Measurements from ENCODE around the gene IL18R1. TPM values are rescaled to one million over a fixed set of nuclear protein-coding genes. Genes with fewer than 3 reads are reported as not detected.
A peak's percentile ranks its signal among the peaks of the same experiment; 100 is the strongest.

Gene IL18R1
- total RNA-seq, 1 donor from 2014 or later = 1.4 TPM

- DNase-seq = peak; percentile 3
These were observed 36.0 kb downstream of the IL18R1 start for GRCh38 chr2:102391565-102391964.

- no peak for DNase-seq
These were observed 36.5 kb downstream of the IL18R1 start for GRCh38 chr2:102392096-102392495.

- no peak for DNase-seq
These were observed 37.3 kb downstream of the IL18R1 start for GRCh38 chr2:102392942-102393341.

- DNase-seq = no peak
These were observed 40.4 kb downstream of the IL18R1 start for GRCh38 chr2:102396012-102396411.

- no peak for DNase-seq
These were observed 41.6 kb downstream of the IL18R1 start for GRCh38 chr2:102397209-102397608.

DNA sequence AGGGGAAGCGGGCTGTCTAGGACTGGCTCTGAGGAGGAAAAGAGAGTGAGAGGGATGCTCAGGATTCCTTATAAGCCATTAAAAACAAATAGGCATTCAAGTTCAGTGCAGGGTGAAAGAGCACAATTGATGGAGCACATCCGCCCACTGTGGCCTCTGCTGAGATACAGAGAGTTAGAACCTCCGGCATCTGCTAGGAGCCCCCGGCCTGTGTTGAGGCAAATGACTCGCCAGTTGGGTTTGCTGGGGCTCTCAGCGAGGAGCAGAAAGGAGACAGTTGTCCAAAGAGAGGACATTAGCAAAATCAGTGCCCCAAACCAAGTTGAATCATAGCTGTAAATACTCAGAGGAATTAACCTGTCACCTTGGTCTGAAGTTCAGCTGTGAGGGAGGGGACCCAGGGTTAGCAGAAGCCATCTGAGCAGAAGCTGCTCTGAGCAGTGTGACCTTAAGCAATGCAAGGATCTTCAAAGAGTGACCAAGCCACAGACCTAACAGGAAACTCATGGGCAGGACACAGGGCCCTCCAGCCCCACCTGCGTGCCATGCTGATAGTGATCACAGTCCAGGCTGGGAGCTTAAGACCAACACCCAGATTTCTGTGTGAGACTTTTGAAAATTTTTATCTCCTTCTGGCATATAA, 44.0 kb downstream of the IL18R1 start:
- DNase-seq = no peak

DNA sequence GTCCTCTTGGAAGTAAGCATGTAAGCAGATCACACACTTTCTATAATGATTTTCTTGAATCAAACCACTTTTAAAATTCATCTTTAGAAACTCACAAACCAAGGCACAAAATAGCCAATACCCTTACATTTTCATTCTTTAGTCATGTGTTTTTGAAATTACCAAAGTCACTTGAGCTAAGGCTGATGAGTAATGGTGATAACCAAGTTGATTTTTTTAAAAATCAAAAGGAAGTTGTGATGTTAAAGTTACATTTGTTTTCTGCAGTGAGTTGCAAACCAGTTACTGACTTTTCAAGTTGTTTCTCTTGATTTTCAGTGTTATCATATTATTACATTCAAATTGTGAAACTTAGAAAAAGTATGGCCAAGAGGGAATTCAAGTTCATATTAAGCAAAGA, 45.9 kb downstream of the IL18R1 start:
- no peak for DNase-seq

DNA sequence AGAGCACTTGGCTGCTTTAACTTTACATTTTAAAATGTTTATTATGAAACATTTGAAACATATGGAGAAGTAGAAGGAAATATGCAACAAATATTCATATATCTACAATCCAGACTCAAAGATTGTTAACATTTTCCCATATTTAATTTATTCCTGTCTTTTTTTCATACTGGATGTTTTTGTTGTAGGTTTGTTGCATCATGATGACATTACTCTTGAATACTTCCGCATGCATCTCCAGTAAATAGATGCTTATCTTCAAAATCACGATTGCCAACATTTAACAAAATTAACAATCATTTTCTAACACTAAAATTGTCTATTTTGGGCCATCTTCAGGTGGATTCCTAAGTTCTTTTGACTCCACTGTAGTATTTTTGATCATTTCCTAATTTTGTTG, 46.3 kb downstream of the IL18R1 start:
- DNase-seq = no peak

GRCh38 chr2:102410952-102411351, 55.4 kb downstream of the IL18R1 start:
- no peak for DNase-seq

DNA sequence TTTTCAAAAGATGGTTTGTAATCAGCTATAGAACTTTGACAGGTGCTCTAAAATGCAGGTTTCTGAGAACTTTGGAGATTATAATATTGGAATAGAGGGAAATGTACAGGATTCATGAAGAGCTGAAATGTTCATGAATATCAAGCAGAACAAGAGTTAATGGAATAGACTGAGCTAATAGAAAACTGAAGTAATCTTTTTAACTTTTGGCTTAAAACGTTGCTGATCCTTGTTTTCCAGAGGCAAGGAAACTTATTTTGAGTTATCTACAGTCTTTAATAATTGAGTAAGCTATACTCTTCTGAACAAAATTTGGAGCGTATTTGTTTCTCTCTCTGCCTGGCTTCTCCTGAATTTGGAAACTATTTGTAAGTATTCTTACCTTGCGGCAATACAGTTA, 56.6 kb downstream of the IL18R1 start:
- DNase-seq = no peak

DNA sequence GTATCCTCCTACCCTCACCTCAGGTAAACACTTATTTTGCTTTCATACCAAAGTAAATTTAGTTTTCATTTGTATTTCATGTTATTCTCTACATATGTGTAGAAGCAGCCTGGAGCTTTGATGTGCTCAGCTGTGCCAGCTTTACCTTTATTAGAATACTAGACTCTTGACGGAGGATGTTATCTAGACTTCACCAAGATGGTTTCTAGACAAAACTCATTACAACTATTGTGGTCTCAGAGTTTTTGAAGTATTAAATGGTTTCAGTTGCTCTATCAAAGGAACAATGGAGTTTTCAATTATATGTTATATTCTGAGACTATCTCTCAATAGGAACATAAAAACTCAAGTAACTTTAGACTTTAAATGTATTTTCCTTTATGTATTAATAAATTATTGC, 62.4 kb downstream of the IL18R1 start:
- no peak for DNase-seq

DNA sequence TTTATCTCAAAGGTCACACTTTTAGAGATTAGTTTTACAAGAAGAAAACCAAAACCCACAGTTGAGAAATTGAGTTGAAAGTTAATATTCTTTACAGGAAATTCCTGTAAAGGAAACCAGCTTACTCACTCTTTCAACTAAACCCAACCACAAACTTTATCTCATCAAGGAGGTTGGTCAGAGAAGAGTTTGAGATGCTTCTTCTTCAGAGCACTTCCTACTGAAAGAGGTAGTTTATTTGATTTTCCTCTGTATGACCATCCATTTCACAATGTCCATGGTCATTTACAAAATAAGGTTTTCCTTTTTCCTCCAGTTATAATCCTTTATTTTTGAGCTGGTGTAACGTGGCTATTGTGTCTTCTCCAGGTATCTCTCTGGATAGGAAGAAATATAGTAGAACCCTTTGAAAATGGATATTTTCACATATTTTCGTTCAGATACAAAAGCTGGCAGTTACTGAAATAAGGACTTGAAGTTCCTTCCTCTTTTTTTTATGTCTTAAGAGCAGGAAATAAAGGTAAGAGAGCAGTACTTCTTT, 62.9 kb downstream of the IL18R1 start:
- DNase-seq = no peak

- no peak for DNase-seq
These were observed 64.7 kb downstream of the IL18R1 start for GRCh38 chr2:102420290-102420689.

DNA sequence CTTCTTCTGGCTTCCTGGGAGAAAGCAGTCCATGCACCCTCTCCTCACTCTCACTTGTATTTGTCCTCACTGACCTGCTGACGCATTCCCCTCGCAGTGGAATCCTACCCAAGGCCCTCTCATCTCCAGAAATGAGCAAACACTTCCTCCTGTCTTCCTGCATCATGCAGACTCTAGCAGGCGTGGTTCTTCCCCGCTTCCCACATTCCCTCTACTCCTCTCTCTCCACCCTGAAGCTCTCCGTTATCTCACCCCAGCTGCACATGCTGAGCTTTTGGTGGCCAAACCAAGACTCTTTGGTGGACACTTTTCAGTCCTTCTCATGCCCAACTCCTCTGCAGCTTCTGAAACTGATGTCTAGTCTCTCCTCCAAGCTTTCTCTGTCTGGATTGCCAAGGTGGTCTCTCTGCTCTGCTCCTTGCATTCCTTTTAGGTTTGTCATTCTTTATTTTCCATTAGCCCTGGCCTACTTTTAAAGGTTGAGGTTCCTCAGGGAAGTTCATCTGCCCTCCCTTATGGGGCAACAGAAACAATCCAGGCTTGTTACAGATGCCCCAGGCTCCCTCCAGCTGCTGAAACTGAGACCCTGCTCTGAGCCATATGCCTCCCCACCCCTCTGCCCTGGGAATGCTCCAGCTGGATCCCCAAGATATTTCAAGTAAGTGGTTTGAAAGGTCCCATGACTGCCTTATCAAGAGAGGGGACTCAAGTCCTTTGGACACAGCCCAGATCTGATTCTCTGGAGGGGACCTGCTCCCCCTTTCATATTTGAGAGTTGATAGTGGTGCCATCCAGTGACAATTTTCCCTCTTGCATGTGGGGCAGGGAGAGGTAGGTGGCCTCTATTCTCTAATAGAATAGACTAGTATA, 66.5 kb downstream of the IL18R1 start:
- no peak for DNase-seq

DNA sequence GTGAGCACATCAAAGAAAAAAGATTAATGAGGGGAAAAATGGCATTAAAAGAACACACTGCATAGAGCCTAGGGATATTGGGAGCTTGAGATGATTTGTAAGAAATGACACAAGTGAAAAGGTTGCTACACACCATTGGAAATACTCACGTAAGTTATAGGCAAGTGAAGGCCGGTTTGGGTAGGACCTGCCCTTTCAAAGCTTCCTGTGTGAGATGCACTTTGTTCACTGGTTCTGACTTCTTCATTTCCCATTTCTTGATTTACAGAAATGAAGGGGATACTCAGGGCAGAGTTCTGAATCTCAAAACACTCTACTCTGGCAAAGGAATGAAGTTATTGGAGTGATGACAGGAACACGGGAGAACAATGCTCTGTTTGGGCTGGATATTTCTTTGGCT, 67.3 kb downstream of the IL18R1 start, which contains the start of gene IL18RAP:
IL18RAP (plus strand) TSS at position 251 of the 400 bp plus-strand sequence; CDS start at position 369, 118 bp downstream.
- DNase-seq = no peak

- no peak for DNase-seq
These were observed 67.8 kb downstream of the IL18R1 start for GRCh38 chr2:102423368-102423767.

GRCh38 chr2:102424754-102425153, 69.2 kb downstream of the IL18R1 start:
- DNase-seq = no peak

- no peak for DNase-seq
These were observed 70.0 kb downstream of the IL18R1 start for GRCh38 chr2:102425441-102426132.

DNA sequence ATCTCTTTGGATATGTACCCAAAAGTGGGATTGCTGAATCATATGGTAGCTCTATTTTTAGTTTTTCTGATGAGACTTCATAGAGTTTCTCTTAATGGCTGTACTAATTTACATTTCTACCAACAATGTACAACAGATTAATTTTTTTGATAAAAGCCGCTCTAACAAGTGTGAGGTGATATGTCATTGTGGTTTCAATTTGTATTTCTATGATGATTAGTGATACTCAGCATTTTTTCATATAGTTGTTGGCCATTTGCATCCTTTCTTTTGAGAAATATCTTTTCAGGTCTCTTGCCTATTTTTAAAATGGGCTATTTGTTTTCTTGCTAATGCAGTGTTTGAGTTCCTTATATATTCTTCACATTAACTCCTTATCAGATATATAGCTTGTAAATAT, 71.7 kb downstream of the IL18R1 start:
- no peak for DNase-seq

GRCh38 chr2:102428573-102428972, 73.0 kb downstream of the IL18R1 start:
- DNase-seq = no peak

- no peak for DNase-seq
These were observed 76.8 kb downstream of the IL18R1 start for GRCh38 chr2:102432386-102432785.

- DNase-seq = no peak
These were observed 78.5 kb downstream of the IL18R1 start for GRCh38 chr2:102433973-102434654.

Data from dermis blood vessel endothelial cell (primary cell).